H9 (cell line): Measurements from ENCODE around the gene SULT1C3. TPM values are rescaled to one million over a fixed set of nuclear protein-coding genes. Genes with fewer than 3 reads are reported as not detected.

Experiments
- DNase-seq: peaks from one replicate; pipeline ENCODE4 v3.0.0-alpha.2; 2017
- H2AFZ ChIP-seq: one replicate; pipeline ENCODE4 v1.6.1; 2013; ENCODE audit warnings: mild to moderate bottlenecking, low read length, control low read depth, moderate library complexity
- H2AK5ac ChIP-seq: 2 replicates; pipeline ENCODE4 v1.6.1; 2013; ENCODE audit warnings: low read length, control low read depth, mixed read lengths; ENCODE audit not compliant: insufficient read length
- H2BK120ac ChIP-seq: one replicate; pipeline ENCODE4 v1.6.1; 2013; ENCODE audit warnings: low read depth, mild to moderate bottlenecking, low read length, control low read depth, inconsistent platforms; ENCODE audit not compliant: poor library complexity, severe bottlenecking
- H2BK12ac ChIP-seq: 2 replicates; pipeline ENCODE4 v1.6.1; 2013; ENCODE audit warnings: low read length, control low read depth, mixed read lengths, low read depth; ENCODE audit not compliant: insufficient read length
- H2BK15ac ChIP-seq: 2 replicates; pipeline ENCODE4 v1.6.1; 2013; ENCODE audit warnings: low read depth, low read length, control low read depth
- H2BK20ac ChIP-seq: one replicate; pipeline ENCODE4 v1.6.1; 2013; ENCODE audit warnings: low read depth, mild to moderate bottlenecking, low read length, control low read depth, inconsistent platforms; ENCODE audit not compliant: poor library complexity, severe bottlenecking
- H2BK5ac ChIP-seq: 2 replicates; pipeline ENCODE4 v1.6.1; 2013; ENCODE audit warnings: low read length, control low read depth, mixed read lengths; ENCODE audit not compliant: insufficient read length
- H3K14ac ChIP-seq: 2 replicates; pipeline ENCODE4 v1.6.1; 2013; ENCODE audit warnings: low read length, control low read depth; ENCODE audit not compliant: insufficient read depth
- H3K18ac ChIP-seq: 2 replicates; pipeline ENCODE4 v1.6.1; 2013; ENCODE audit warnings: low read depth, mild to moderate bottlenecking, mixed read lengths, low read length, control low read depth; ENCODE audit not compliant: insufficient read length
- H3K23ac ChIP-seq: 2 replicates; pipeline ENCODE4 v1.6.1; 2013; ENCODE audit warnings: low read length, control low read depth, mixed read lengths, low read depth; ENCODE audit not compliant: insufficient read length
- H3K23me2 ChIP-seq: 2 replicates; pipeline ENCODE4 v1.6.1; 2013; ENCODE audit warnings: low read depth, mild to moderate bottlenecking, mixed read lengths, low read length, control low read depth; ENCODE audit not compliant: insufficient read length, poor library complexity, severe bottlenecking
- H3K27ac ChIP-seq: 2 replicates; pipeline ENCODE4 v1.5.1; 2013; ENCODE audit warnings: low read length, control low read depth, mixed read lengths, low read depth; ENCODE audit not compliant: insufficient read length
- H3K27me3 ChIP-seq: 2 replicates; pipeline ENCODE4 v1.6.1; 2013; ENCODE audit warnings: low read length, control low read depth, inconsistent platforms; ENCODE audit not compliant: insufficient read depth
- H3K4ac ChIP-seq: 2 replicates; pipeline ENCODE4 v1.6.1; 2013; ENCODE audit warnings: low read depth, mild to moderate bottlenecking, control low read depth, inconsistent platforms, low read length, moderate library complexity
- H3K4me1 ChIP-seq: 2 replicates; pipeline ENCODE4 v1.6.1; 2013; ENCODE audit warnings: low read length, control low read depth, inconsistent platforms; ENCODE audit not compliant: insufficient read depth
- H3K4me2 ChIP-seq: 2 replicates; pipeline ENCODE4 v1.6.1; 2013; ENCODE audit warnings: low read length, control low read depth, mixed read lengths; ENCODE audit not compliant: insufficient read length, insufficient read depth
- H3K56ac ChIP-seq: 2 replicates; pipeline ENCODE4 v1.6.1; 2013; ENCODE audit warnings: low read depth, mild to moderate bottlenecking, mixed read lengths, low read length, control low read depth; ENCODE audit not compliant: insufficient read length
- H3K79me1 ChIP-seq: 2 replicates; pipeline ENCODE4 v1.6.1; 2013; ENCODE audit warnings: low read depth, mild to moderate bottlenecking, moderate library complexity, low read length, control low read depth, inconsistent platforms; ENCODE audit not compliant: insufficient read depth, poor library complexity, severe bottlenecking
- H3K79me2 ChIP-seq: 2 replicates; pipeline ENCODE4 v1.6.1; 2013; ENCODE audit warnings: low read length, control low read depth, inconsistent platforms; ENCODE audit not compliant: insufficient read depth
- H3K9ac ChIP-seq: 2 replicates; pipeline ENCODE4 v1.6.1; 2013; ENCODE audit warnings: low read length, control low read depth, mixed read lengths; ENCODE audit not compliant: insufficient read length; ENCODE audit errors: extremely low read depth
- H3K9me3 ChIP-seq: one replicate; pipeline ENCODE4 v1.6.1; 2013; ENCODE audit warnings: low read depth, low read length, inconsistent platforms; ENCODE audit not compliant: control insufficient read depth
- H3T11ph ChIP-seq: one replicate; pipeline ENCODE4 v1.6.1; 2013; ENCODE audit warnings: mild to moderate bottlenecking, low read length, control low read depth, inconsistent platforms
- H4K20me1 ChIP-seq: one replicate; pipeline ENCODE4 v1.6.1; 2013; ENCODE audit not compliant: control insufficient read depth, insufficient read length, insufficient read depth
- H4K5ac ChIP-seq: 2 replicates; pipeline ENCODE4 v1.6.1; 2013; ENCODE audit warnings: low read depth, mild to moderate bottlenecking, mixed read lengths, low read length, control low read depth; ENCODE audit not compliant: insufficient read length
- H4K8ac ChIP-seq: replicated peaks from 2 replicates; pipeline ENCODE4 v1.6.1; 2013; ENCODE audit warnings: low read length, control low read depth, mixed read lengths, low read depth; ENCODE audit not compliant: insufficient read length
- H4K91ac ChIP-seq: 2 replicates; pipeline ENCODE4 v1.6.1; 2013; ENCODE audit warnings: low read depth, mild to moderate bottlenecking, moderate library complexity, mixed read lengths, low read length, control low read depth; ENCODE audit not compliant: insufficient read length
- H3K27ac Mint-ChIP-seq, 3 experiments: 2 replicates in 2 of 3; 3 replicates in 1 of 3; pipeline ENCODE4 v1.8.0; 2020 to 2021; ENCODE audit warnings: mixed read lengths in 3 of 3, mild to moderate bottlenecking in 1 of 3, moderate library complexity in 1 of 3
- H3K27me3 Mint-ChIP-seq: 2 replicates; pipeline ENCODE4 v1.8.0; 2021; ENCODE audit warnings: low read depth, mild to moderate bottlenecking, moderate library complexity, mixed read lengths
- H3K36me3 Mint-ChIP-seq, 3 experiments: 2 replicates in 2 of 3; 3 replicates in 1 of 3; pipeline ENCODE4 v1.8.0; 2020 to 2021; ENCODE audit warnings: low read depth in 3 of 3, mixed read lengths in 3 of 3; ENCODE audit not compliant: insufficient read depth in 1 of 3
- H3K4me1 Mint-ChIP-seq, 2 experiments: 2 replicates each; pipeline ENCODE4 v1.8.0; 2020; ENCODE audit warnings: mixed read lengths in 2 of 2
- H3K4me3 Mint-ChIP-seq, 2 experiments: 2 replicates in 1 of 2; 3 replicates in 1 of 2; pipeline ENCODE4 v1.8.0; 2020 to 2021; ENCODE audit warnings: mild to moderate bottlenecking in 2 of 2, mixed read lengths in 2 of 2, moderate library complexity in 1 of 2
- H3K9me3 Mint-ChIP-seq, 2 experiments: 2 replicates in 1 of 2; 3 replicates in 1 of 2; pipeline ENCODE4 v1.8.0; 2020; ENCODE audit warnings: mild to moderate bottlenecking in 2 of 2, mixed read lengths in 2 of 2, moderate library complexity in 1 of 2
- CTCF ChIP-seq: fragments of 200-600 bp; sonication (generic); conservative IDR thresholded peaks from 3 replicates; pipeline ENCODE4 v1.8.0; 2021; ENCODE audit warnings: antibody characterized with exemption, mild to moderate bottlenecking
- WGBS: extraction: QIAGEN DNeasy Blood & Tissue Kit; methylation state at CpG from one replicate; pipeline ENCODE4 v1.1.7; 2013; ENCODE audit warnings: missing lambda C conversion rate, low lambda C conversion rate, mixed read lengths; ENCODE audit not compliant: insufficient read length; ENCODE audit errors: extremely low coverage; 5-methylcytosine and 5-hydroxymethylcytosine counted together
- total RNA-seq: library from RNA; stranded (reverse); gene quantifications from 2 replicates; pipeline ENCODE4 v1.2.1, GENCODE V29; 2021

Gene SULT1C3
- total RNA-seq, 1 experiment from 2014 or later, result not detected

GRCh38 chr2:108268001-108268400, 28.2 kb downstream of the SULT1C3 start:
- H3K4me1 ChIP-seq, result no peaks in the 10 kb centered on the region
- H3K9me3 ChIP-seq, result no peaks in the 10 kb centered on the region
- H3K27me3 ChIP-seq, result no peaks in the 10 kb centered on the region
- no peak overlapping the region for H3K18ac ChIP-seq
- TF ChIP-seq CTCF, result no peak
- no peak overlapping the region for H3K23ac ChIP-seq
- no peak overlapping the region for H3K9ac ChIP-seq
- no peak overlapping the region for H3K4ac ChIP-seq
- no peaks in the 10 kb centered on the region for H3K23me2 ChIP-seq
- H2AK5ac ChIP-seq, result no peak overlapping the region
- no peak overlapping the region for H4K5ac ChIP-seq
- no peak overlapping the region for H3T11ph ChIP-seq
- H2BK20ac ChIP-seq, result no peak overlapping the region
- Mint-ChIP-seq H3K4me1 (peaks cover 13 to 20% of the 10 kb centered on the region in 2 experiments), H3K27ac (no peak overlapping the region), H3K36me3 (peaks cover 0 to under 1% (median 0%) of the 10 kb centered on the region in 3 experiments; a peak in 1 of 7 replicates), H3K4me3 (no peak overlapping the region), H3K9me3 (peaks cover 0 to under 1% of the 10 kb centered on the region in 2 experiments; a peak in 1 of 5 replicates), H3K27me3 (no peaks in the 10 kb centered on the region; the same call in none of the 2 replicates)
- H2BK12ac ChIP-seq, result no peak overlapping the region
- H2BK5ac ChIP-seq, result no peak overlapping the region
- no peak overlapping the region for H3K27ac ChIP-seq
- H2AFZ ChIP-seq, result no peak overlapping the region
- no peak overlapping the region for H4K8ac ChIP-seq
- H3K4me2 ChIP-seq, result no peak overlapping the region
- H3K79me1 ChIP-seq, result no peaks in the 10 kb centered on the region
- no CpG with 5 or more reads among the region's 4 CpGs for WGBS
- no peaks in the 10 kb centered on the region for H4K20me1 ChIP-seq
- no peaks in the 10 kb centered on the region for H3K79me2 ChIP-seq
- DNase-seq, result no peak
- H3K56ac ChIP-seq, result no peak overlapping the region
- no peak overlapping the region for H2BK120ac ChIP-seq
- H4K91ac ChIP-seq, result no peak overlapping the region
- H2BK15ac ChIP-seq, result no peak overlapping the region
- H3K14ac ChIP-seq, result no peak overlapping the region
